Hepatocyte (in vitro differentiated cells): ENCODE results near the gene MYH13.

Source experiments
- CTCF ChIP-seq: fragments of 200-600 bp; sonication (generic); IDR thresholded peaks from 2 replicates; pipeline ENCODE4 v1.5.1; 2016; ENCODE audit warnings: antibody characterized with exemption, mild to moderate bottlenecking; ENCODE audit not compliant: poor library complexity
- EZH2 ChIP-seq: fragments of 200-600 bp; sonication (generic); IDR thresholded peaks from 2 replicates; pipeline ENCODE4 v1.6.1; 2016; ENCODE audit warnings: antibody characterized with exemption, mild to moderate bottlenecking, borderline replicate concordance
- EZH2phosphoT487 ChIP-seq: fragments of 200-600 bp; sonication (generic); IDR thresholded peaks from one replicate; pipeline ENCODE4 v1.6.1; 2018; ENCODE audit warnings: antibody characterized with exemption, mild to moderate bottlenecking, low read depth, moderate library complexity; ENCODE audit not compliant: unreplicated experiment, severe bottlenecking

GRCh38 chr17:10420811-10421210 lies 48.0 kb upstream of the MYH13 start:
- TF ChIP-seq CTCF (no peak), EZH2 (no peak), EZH2phosphoT487 (no peak)
